AG04449 (cell line): ENCODE measurements around the gene OGDH.
A peak's percentile ranks its signal among the peaks of the same experiment; 100 is the strongest.

Experiments
- CTCF ChIA-PET: fragments of 350-600 bp; formaldehyde crosslinking; extraction: SDS; loops from one replicate; lab custom pipeline; 2021; ENCODE audit warnings: antibody characterized with exemption; lab: Yijun Ruan, JAX
- POLR2A ChIA-PET: fragments of 400-600, 350-600 bp; formaldehyde crosslinking; extraction: SDS; loops from one replicate; lab custom pipeline; 2020; ENCODE audit warnings: antibody characterized with exemption, inconsistent platforms; lab: Yijun Ruan, JAX
- DNase-seq: peaks from one replicate; pipeline ENCODE4 v3.0.0-alpha.2; 2010; ENCODE audit warnings: low read depth, low spot score
- H3K4me3 ChIP-seq: 2 replicates; pipeline ENCODE4 v1.5.1; 2011; ENCODE audit warnings: low read depth, mild to moderate bottlenecking, control low read depth, low read length
- TF ChIP-seq, protein P1 (sequence below): IDR thresholded peaks from one replicate; pipeline ENCODE4 v1.5.1; 2011; ENCODE audit warnings: mild to moderate bottlenecking, moderate library complexity, low read length, control low read depth, inconsistent platforms; ENCODE audit not compliant: insufficient read depth; ENCODE audit errors: missing control alignments

OGDH gene

DNA sequence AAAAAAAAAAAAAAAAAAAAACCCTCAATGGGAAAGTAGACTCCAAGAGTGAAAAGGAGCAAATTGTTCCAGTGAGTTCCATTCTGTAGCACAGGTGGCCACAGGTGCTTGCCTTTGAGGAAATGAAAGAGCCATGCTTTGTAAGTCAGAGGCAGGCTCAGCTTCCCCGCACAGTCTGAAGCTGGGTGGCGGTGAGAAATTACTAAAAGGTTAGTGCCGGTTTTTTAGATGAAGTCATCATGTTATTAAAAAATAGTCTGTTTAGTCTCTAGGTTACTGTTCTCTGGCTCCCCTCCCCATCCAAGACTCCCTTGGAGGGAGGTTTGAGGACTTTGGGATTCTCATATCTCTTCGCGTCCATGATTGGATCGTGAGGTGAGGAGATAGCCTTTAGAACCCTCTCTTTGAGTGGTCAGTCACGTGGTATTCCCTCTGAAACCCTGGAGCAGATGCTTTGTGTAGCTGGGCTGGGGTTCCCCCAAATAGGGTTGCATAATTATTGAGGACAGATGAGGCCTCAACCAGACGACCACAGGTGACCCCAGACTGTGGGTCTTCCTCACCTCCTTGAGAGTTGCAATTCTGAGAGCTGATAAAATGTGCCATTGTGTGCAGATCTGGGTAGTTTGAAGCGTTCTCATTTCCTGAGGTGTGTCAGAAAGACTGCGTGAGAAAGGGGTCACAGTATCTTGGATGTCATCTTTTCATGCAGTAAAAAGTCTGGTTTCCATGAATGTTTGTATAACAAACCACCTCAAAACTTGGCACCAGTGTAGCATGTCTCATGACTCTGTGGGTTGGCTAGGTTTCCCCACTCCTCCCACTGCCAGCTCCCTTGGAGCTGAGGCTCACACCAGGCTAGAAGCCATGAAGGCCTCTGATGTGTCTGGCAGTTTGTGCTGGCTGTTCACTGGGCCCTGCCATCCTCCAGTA lies 27.1 kb downstream of the OGDH start:
- POLR2A ChIA-PET: interaction anchor here (0.9 to 1.2 kb wide), 3 partner anchors 9 to 51 kb away, joined by 3 to 6 read pairs (median 5); partner anchors contain the start of genes OGDH and TMED4
- H3K4me3 ChIP-seq: no peak overlapping the region
- DNase-seq: peak; percentile 79
- TF ChIP-seq, protein P1, sequence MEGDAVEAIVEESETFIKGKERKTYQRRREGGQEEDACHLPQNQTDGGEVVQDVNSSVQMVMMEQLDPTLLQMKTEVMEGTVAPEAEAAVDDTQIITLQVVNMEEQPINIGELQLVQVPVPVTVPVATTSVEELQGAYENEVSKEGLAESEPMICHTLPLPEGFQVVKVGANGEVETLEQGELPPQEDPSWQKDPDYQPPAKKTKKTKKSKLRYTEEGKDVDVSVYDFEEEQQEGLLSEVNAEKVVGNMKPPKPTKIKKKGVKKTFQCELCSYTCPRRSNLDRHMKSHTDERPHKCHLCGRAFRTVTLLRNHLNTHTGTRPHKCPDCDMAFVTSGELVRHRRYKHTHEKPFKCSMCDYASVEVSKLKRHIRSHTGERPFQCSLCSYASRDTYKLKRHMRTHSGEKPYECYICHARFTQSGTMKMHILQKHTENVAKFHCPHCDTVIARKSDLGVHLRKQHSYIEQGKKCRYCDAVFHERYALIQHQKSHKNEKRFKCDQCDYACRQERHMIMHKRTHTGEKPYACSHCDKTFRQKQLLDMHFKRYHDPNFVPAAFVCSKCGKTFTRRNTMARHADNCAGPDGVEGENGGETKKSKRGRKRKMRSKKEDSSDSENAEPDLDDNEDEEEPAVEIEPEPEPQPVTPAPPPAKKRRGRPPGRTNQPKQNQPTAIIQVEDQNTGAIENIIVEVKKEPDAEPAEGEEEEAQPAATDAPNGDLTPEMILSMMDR: no peak
- CTCF ChIA-PET: no interaction called here

- DNase-seq: no peak
- TF ChIP-seq, protein P1: no peak
- H3K4me3 ChIP-seq: no peak overlapping the region
- CTCF ChIA-PET: interaction anchor here (0.8 kb wide), 1 partner anchor 286 kb away, joined by 3 read pairs; no protein-coding TSS in a partner anchor
- POLR2A ChIA-PET: interaction anchor here (0.9 to 1.2 kb wide), 3 partner anchors 10 to 52 kb away, joined by 3 to 6 read pairs (median 5); partner anchors contain the start of genes OGDH and TMED4
These were observed 27.9 kb downstream of the OGDH start for GRCh38 chr7:44634187-44634838.

DNA sequence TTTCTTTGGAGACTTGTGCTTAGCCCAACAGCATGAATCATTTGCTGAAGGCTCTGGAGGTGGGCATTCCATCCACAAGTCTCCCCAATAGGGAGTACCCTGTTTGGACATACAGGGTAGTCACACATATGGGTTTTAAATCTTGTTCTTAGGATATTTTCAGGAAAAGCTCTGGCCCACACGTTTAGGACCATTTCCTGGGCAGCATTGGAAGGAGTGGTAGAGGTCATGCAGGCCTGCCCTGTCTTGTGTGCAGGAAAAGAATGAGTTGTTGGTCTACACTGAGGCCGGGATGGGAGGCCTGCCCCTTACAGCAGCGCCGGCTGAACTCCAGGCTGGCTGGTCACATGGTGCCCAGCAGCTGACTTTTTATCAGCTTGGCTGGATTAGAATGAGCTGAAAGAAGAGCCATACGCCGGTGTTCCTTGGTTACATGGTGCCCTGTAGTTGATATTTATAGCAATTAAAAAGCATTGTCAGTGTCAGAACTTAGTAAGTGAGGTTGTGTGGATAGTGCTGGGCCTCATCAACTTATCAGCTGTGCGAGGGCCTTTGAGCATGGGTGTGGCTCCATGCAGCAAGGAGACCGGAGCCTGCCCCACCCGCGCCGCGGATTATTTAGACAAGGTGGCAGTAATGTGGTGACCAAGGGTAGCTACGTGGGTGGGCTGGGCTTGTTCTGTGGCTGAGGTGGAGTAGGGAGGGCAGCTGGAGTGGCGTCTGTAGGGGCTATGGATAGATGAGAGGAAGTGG lies 28.6 kb downstream of the OGDH start:
- DNase-seq: no peak
- no peak overlapping the region for H3K4me3 ChIP-seq
- POLR2A ChIA-PET: no interaction called here
- CTCF ChIA-PET: interaction anchor here (0.8 kb wide), 1 partner anchor 286 kb away, joined by 3 read pairs; no protein-coding TSS in a partner anchor
- TF ChIP-seq, protein P1: no peak

GRCh38 chr7:44636041-44636584 lies 29.7 kb downstream of the OGDH start:
- no peak for DNase-seq
- POLR2A ChIA-PET: no interaction called here
- H3K4me3 ChIP-seq: no peak overlapping the region
- CTCF ChIA-PET: interaction anchor here (0.7 kb wide), 1 partner anchor 12 kb away, joined by 3 read pairs; no protein-coding TSS in a partner anchor
- TF ChIP-seq, protein P1: no peak

- CTCF ChIA-PET: interaction anchor here (1.0 kb wide), 1 partner anchor 210 kb away, joined by 3 read pairs; no protein-coding TSS in a partner anchor
- POLR2A ChIA-PET: no interaction called here
- DNase-seq: no peak
- H3K4me3 ChIP-seq: no peak overlapping the region
- TF ChIP-seq, protein P1: no peak
These were observed 30.5 kb downstream of the OGDH start for GRCh38 chr7:44636926-44637325.
